Right hindlimb (tissue), 1 donor: Measurements from ENCODE around the gene SEZ6.
"Not testable (repeated sequence)": the region's sequence is repeated elsewhere in the genome, so short reads cannot be mapped to it uniquely, and the experiment has no call there.

Experiments used
- DNase-seq: peaks from one replicate; pipeline ENCODE4 v3.0.0-alpha.2; 2018

The SEZ6 gene

GRCh38 chr17:28951428-28951990 is 54.3 kb downstream of the SEZ6 start, which contains the start of gene PHF12:
Gene PHF12, minus strand, starts transcription at chr17:28951518. Its CDS starts 558 bp downstream, at chr17:28950960.
- peak; percentile 100 for DNase-seq

- no peak for DNase-seq
Measured at GRCh38 chr17:28950752-28951427, 54.9 kb downstream of the SEZ6 start.

GRCh38 chr17:28950017-28950751 is 55.6 kb downstream of the SEZ6 start:
- peak; percentile 68 for DNase-seq

- peak; percentile 77 for DNase-seq
Measured at GRCh38 chr17:28949185-28950016, 56.4 kb downstream of the SEZ6 start.

GRCh38 chr17:28948873-28949184 is 57.0 kb downstream of the SEZ6 start:
- no peak for DNase-seq

GRCh38 chr17:28948342-28948741 is 57.5 kb downstream of the SEZ6 start:
- DNase-seq, result no peak

- DNase-seq, result no peak
Measured at GRCh38 chr17:28947639-28948038, 58.2 kb downstream of the SEZ6 start.

- DNase-seq, result no peak
Measured at GRCh38 chr17:28946239-28946638, 59.6 kb downstream of the SEZ6 start.

GRCh38 chr17:28944862-28945741 is 60.7 kb downstream of the SEZ6 start:
- no peak for DNase-seq

- no peak for DNase-seq
Measured at GRCh38 chr17:28944343-28944742, 61.5 kb downstream of the SEZ6 start.

GRCh38 chr17:28942925-28943324 is 62.9 kb downstream of the SEZ6 start:
- DNase-seq, result no peak

- DNase-seq, result no peak
Measured at GRCh38 chr17:28941251-28941650, 64.6 kb downstream of the SEZ6 start.

GRCh38 chr17:28940675-28941074 is 65.2 kb downstream of the SEZ6 start:
- no peak for DNase-seq

- no peak for DNase-seq
Measured at GRCh38 chr17:28940142-28940541, 65.7 kb downstream of the SEZ6 start.

- no peak for DNase-seq
Measured at GRCh38 chr17:28938552-28938951, 67.3 kb downstream of the SEZ6 start.

- DNase-seq, result no peak
Measured at GRCh38 chr17:28937044-28937729, 68.6 kb downstream of the SEZ6 start.

GRCh38 chr17:28935744-28936460 is 69.9 kb downstream of the SEZ6 start:
- DNase-seq, result no peak

GRCh38 chr17:28934508-28934907 is 71.3 kb downstream of the SEZ6 start:
- DNase-seq, result not testable (repeated sequence)

GRCh38 chr17:28929787-28930186 is 76.0 kb downstream of the SEZ6 start:
- DNase-seq, result no peak

GRCh38 chr17:28928061-28928460 is 77.8 kb downstream of the SEZ6 start:
- DNase-seq, result no peak

- no peak for DNase-seq
Measured at GRCh38 chr17:28926786-28927185, 79.0 kb downstream of the SEZ6 start.
